NCI-H446 treated with DMSO at 0.1 percent for 48 hours (cell line): ENCODE results near the gene RIMOC1.

Experiments
- DNase-seq: peaks from one replicate; lab custom pipeline; 2025; lab: John Stamatoyannopoulos, UW

Gene RIMOC1, protein sequence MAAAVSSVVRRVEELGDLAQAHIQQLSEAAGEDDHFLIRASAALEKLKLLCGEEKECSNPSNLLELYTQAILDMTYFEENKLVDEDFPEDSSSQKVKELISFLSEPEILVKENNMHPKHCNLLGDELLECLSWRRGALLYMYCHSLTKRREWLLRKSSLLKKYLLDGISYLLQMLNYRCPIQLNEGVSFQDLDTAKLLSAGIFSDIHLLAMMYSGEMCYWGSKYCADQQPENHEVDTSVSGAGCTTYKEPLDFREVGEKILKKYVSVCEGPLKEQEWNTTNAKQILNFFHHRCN

DNA sequence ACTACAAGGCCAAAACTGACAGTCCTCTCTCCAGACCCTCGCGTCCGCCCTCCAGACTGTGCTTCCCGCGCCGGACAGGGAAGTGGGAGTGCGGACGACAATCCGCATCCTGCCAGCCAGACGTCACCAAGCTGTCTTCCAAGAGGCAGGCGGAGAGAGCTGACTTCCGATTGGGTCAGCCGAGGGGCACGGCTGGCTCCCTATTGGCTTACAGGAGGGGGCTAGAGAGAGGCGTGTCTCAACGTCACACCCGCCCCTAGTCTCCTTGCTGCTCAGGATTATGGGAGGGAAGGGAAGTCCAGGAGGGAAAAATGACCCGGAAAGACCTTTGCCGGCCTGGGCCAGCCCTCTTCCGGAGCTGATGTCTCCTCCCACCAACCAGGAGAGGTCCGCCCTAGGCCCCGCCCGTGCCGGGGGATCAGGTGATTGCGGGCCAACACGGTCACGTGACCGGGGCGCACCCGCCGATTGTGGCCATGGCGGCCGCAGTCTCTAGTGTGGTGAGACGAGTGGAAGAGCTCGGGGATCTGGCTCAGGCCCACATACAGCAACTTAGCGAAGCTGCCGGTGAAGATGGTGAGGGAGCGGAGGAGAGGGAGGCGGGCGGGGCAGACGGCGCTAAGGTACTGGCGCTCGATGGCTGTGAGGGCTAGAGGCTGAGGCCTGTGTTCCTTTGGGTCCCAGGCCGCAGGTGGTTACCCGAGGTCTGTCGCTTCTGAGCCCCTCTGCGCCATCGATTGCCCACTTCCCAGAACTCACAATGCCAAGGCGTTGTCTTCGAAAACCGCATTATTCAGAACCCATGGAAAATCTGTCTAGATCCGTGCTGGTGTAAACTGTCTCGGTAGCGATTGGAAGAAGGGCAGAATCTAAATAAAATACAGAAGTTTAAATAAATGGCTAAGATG, at the start of gene RIMOC1:
TSS of gene RIMOC1 (plus strand) at position 453 of the 908 bp plus-strand sequence. CDS start at position 477, 24 bp downstream.
- peak; percentile 100 for DNase-seq

DNA sequence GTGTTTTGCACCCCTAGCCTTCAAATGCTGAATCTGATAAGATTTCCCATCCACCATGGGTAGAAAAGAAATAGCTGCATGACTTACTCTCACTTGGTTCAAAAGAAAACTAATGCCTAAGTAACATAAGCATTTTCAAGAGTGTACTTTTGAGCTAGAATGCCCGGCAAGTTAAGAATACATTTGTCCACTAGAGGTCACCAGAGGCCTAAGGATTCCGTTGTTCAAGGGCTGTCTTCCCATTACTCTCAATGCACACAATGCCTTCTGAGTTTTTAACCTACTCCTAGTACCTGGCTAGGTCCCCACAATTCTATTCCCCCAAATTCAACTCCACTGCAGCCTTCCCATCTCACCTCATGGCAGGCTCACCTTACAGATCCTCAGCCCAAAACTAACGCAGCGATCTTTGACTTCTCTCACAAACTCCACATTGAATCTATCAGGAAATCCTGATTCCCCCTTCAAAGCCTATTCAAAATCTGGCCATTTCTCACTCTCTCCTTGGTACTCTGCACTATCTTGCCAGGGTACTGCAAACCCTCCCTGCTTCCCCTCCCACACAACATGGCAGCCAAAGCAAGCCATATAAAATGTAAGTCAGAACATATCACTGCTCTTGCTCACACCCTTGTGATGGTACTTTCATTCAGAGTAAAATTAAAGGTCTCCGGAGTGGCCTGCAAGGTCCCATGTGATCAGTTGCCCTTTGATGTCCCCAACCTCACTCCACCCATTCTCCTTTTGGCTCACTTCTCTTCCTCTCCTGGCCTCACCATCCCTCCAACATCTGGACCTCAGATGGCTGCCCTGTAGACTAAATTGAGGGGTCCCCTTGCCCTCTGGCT, 47.3 kb upstream of the RIMOC1 start:
- DNase-seq, result peak; percentile 65

DNA sequence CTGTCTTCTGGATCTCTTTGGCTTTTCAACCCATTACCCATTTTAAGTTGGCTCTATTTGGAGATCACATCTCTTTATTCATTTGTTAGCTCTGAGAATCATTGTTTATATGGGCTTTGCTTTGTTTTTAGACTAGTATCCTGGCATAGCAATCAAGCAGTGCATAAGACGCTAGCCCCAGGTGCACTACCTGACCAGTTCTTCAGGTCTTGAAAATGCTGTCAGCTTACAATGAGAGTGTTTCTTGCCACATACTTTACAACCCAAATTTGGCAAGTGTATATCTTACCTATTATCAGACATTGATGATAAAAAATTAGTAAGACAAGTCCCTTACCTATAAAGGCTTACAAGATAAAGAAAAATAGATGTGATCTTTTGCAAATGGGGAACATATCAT, 46.2 kb upstream of the RIMOC1 start:
- DNase-seq, result no peak

DNA sequence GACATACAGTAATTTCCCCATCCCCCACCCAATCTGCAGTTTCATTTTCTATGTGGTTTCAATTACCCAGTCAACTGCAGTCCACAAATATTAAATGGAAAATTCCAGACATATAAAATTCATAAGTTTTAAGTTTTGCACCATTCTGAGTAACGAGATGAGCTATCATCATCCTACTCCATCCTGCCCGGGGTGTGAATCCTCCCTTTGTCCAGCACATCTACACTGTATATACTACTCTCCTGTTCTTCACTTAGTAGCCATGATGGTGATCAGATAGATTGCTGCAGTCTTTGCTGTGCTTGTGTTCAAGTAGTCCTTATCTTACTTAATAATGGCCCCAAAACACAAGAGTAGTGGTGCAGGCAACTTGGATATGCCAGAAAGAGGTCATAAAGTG, 45.3 kb upstream of the RIMOC1 start:
- no peak for DNase-seq

DNA sequence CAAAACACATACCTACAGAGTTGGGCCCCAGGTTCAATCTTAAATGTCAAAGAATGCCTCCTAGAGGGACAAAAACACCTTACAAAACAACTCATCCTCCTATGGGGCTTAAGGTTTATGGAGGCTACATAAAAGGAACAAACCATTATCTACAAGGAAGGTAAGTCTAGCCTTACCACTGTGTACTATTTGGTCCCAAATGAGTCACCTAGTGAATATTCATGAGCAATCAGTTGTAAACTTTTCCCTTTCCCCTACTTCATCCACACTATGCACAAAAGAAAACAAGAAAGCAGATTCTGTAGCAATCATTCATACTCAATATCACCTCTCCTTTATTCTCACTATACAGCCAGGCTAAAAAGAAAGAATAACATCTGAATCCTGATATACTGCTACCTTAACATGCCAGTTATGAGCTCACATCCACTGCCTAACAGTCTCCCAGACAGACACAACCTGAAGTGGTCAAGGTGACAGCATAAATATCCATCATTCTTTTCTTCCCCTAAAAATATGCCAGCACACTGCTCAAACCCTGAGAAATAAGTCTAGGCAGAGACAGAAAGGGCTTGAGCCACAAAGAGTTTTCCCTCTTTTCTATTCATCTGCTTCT, 40.2 kb upstream of the RIMOC1 start:
- DNase-seq, result no peak

DNA sequence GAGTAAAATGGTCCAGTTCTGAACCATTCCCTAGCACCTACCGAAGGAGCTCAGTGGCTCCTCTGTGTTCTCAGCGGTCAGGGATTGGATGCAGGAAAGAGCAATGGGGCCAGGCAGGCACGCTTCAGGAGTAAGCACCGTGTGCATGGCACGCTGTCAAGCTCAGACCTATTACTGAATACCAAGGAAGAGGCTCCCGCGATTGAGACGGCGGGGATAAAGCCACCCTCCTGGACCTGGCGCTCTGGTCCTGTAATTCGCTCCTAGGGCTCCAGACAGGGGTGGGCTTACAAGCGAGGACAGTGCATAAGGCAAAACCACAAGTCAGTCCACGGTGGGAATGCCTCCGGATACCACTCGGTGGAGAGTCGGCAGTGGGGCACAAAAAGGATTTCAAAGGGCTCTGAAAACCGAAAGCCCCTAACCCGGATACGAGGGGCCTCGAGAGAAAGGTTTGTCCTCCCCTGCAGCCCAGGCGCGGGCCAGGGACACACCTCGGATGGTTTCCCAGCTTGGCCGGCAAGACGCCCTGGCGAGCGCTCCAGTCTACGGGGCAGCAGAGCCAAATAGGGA, 34.9 kb upstream of the RIMOC1 start:
- no peak for DNase-seq

DNA sequence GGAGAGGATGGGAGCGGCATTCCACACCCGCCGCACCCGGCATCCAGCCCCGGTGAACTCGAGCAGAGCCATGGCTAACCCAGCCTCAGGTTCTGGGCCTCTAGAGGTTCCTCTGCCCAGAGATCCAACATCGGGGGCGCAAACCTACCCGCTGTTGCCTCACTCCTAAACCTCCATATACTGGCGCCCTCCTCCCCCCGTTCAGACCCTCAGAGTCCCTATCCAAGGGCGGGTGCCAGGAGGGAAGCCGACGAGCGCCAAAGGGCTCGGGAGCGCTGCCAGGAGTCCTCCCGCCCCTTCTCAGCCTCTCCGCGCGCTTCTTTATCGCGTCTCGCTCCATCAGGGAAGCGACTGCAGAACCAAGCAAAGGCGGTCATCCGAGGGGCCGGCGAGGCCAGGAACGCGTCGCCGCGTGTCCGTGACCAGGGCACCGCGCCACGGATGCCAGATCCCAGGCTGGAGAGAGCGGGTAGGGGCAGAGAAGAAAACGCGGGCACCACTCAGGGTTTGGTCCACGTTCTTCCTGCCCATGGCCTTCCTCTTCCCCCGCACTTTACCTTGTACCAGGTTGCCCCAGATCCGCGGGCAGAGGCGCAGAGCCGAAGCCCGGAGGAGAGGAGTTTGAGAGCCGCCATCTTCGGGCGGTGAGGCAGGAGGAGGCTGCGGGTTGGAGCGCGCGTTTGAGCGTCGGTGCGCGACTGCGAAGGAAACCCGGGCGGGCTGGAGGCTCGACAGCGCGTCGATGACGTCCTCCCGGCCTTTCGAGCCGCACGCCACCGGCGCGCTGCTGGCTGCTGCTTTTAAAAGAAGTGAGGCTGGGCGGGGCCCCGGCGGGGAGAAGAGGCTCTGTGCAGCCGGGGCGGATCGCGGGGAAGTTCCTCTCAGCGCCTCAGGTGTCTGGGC, 34.2 kb upstream of the RIMOC1 start, which contains the start of gene OXCT1:
TSS of gene OXCT1 (minus strand) at position 702 of the 903 bp plus-strand sequence. CDS start at position 635, 67 bp downstream.
- peak; percentile 83 for DNase-seq

DNA sequence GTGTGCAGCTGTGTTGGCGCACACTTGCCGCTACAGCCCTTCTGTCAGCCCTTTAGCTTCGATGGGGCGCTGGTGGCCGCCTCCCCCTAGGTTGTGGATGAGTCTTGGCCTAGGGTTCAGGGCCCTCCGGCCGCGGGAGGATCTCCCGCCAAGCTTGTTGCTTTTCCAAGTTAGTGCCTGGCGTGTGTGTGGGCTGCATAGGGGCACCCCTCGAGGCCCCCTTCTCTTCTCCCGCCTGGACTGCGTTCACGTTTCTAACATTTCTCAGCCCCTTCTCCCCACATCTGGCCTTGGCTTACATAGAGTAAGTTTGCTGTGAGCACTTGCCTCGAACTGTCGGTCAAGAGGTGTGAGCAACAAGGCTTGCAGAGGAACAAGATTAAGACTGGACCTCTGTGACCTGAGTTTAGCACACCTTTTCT, 33.5 kb upstream of the RIMOC1 start:
- DNase-seq, result no peak

DNA sequence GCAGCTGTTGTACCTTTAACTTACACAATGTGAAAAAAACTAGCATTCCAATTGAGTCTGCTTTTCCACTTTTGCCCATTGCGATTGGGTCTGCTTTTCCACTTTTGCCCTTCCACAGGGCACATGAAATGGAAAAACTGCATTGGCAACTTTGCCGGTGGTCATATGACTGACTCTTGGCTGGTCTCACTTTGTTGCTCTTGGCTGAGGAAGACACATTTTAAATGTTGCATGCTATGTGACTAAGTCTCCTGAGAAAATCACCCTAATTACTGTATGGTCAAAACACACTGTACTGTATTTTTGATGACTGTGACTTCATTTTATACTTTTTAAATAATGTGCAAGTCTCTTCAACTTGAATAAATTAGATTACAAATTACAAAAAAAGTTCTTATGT, 32.3 kb upstream of the RIMOC1 start:
- peak; percentile 69 for DNase-seq

DNA sequence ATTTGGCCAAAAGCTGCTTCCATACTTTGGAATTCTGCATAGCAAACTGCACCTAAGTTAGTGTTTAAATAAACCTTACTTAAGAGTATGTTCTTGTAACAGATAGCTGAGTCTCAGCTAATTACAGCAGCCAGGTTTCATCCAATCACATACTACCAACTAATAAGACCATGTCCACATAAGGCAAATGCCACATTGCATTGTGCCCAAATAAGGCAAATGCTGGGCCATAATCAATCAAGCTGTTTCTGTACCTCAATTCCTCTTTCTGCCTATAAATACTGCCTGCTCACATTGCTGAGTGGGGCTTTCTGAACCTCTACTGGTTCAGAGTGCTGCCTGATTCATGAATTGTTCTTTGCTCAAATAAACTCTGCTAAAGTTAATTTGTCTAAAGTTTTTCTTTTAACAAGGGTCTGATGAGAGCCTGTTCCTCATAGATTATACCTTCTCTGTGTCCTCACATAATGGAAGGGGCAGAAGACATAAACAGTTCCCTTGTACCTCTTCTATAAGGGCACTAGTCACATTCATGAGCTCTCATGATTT, 29.6 kb upstream of the RIMOC1 start:
- no peak for DNase-seq

DNA sequence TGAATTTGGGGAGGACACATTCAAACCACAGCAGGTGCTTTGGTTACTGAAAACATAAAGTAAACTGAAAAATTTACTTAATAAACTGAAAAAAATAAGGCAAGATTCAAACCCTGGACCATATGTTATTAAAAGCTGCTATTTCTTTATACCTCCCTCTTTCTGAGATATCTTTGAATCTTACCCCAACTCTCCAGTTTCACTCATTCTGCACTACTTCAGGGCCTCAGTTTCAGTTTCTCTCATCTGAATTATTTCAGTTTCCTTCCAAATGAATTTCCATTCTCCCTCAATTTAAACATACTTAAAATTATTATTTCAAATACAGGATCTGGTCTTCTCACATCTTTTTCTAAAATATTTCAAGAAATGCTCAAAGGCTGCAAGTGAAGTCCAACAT, 29.0 kb upstream of the RIMOC1 start:
- no peak for DNase-seq

DNA sequence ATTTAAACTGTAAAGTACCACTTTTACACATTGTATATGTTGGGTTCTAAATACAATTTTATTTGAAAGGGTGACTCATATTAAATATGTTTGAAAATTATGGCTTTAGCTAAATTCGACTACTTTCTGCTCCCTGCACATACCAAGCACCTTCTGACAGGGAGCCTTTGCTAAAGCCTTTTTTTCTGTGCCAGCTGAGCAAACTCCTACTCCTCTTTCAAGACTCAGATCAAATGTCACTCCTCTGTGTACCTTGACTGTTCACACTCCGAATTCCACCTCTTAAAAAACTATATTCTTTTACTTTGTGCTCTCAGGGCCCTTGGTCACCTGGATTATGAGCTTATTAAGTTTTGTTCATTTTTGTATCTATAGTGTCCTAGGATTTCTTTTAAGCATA, 27.5 kb upstream of the RIMOC1 start:
- no peak for DNase-seq

DNA sequence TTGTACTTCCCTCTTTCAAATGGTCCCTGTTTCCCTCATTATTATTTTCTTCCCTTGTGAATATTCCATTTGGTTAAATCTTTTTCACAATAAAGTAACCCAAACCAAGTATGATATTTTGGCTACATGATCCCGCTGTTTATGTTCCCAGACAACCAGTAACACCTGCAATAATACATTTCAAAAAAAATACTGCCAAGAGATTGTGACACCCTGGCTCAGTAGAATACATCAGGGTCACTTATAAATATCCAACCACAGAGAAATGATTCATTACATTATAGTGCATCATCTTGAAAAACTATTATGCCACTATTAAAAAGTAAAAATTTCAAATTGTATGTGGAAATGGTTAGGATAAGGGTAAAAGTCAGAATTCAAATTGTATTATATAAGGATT, 26.7 kb upstream of the RIMOC1 start:
- no peak for DNase-seq

DNA sequence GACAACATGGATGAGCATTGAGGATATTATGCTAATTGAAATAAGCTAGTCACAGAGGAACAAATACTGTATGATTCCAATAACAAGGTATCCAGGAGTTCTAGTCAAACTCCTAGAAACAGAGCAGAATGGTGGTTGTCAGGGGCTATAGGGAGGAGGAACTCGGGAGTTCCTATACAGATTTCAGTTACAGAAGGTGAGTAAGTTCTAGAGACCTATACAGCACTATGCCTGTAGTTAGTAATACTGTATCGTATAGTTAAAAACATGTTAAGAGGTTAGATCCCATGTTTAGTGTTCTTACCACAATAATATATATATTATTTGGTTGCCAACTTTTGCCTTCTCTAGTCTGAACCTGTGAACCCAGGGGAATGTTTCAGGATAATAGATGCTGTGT, 26.0 kb upstream of the RIMOC1 start:
- DNase-seq, result no peak

DNA sequence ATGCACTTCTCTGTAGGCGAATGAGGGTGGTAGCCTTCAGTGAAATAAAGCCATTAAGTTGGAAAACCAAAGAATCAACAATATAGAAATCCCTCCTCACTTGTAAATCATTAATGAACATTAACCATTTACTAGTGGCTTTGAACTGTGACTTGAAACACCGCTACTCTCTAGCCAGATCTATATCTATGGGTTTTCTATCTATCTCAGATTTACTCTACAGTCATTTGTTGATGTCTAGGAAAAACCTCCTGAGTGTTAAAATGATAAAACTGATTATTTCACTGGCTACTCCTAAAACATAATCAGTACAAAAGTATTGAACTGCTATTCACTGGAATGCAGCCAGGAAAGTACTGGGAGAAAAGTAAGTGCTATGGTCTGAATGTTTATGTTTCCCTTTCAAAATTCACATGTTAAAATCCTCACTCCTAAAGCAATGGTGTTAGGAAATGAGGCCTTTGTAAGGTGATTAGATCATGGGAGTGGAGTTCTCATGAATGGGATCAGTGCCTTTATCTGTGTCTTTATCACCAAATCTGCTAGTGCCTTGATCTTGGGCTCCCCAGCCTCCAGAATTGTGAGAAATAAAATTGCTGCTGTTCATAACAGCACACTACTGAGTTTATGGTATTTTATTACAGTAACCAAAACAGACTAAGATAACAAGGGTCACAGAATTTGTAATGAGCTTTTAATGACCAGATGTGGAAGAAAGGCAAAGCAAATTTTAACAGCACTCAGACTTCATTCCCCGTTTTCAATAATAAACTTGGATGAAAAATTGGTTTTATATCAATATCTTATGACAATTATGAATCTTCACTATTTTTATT, 25.3 kb upstream of the RIMOC1 start:
- no peak for DNase-seq

DNA sequence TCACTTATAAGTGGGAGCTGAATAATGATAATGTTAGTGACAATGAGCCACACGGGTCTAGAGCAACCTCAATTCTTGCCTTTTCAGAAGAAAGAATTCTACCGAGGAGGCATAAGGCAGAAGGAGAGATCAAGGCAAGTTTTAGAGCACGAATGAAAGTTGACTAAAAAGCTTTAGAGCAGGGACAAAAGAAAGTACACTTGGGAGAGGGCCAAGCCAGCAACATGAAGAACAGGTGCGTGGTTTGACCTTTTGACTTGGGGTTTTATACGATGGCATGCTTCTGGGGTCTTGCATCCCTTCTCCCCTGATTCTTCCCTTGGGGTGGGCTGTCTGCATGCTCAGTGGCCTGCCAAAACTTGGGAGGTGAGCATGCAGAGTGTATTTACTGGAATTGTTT, 21.4 kb upstream of the RIMOC1 start:
- DNase-seq, result no peak

DNA sequence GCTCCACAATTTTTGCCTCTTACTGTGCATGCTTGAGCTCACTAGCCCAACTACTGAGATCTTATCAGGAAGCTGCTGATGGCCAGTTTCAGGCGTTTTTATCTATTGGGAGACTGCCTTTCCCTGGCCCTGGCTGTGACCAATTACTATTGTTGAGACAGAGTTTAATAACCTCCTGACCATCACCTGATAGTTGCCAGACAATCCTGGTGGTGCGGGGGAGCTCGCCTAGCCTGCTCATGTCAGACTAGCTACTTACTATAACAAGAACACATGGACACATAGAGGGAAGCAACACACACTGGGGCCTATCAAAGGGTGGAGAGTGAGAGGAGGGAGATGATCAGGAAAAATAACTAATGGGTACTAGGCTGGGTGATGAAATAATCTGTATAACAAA, 20.9 kb upstream of the RIMOC1 start:
- DNase-seq, result no peak

DNA sequence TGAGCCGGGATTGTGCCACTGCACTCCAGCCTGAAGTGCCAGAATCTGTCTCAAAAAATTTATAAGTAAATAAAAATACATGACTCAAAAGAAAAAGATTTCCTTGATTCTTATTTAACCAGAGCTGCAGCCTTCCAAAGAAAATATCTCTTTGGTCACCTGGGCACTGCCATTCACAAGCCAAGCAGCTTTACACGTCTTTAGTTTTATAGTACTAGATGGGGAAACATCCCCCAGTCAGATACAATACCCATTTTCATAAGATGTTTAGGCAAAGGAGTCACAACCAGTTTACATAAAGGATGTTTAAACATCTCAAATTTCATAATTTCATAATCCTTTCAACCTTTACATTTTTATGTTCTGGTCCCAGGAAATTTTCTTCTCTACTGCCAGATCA, 20.2 kb upstream of the RIMOC1 start:
- DNase-seq, result no peak

DNA sequence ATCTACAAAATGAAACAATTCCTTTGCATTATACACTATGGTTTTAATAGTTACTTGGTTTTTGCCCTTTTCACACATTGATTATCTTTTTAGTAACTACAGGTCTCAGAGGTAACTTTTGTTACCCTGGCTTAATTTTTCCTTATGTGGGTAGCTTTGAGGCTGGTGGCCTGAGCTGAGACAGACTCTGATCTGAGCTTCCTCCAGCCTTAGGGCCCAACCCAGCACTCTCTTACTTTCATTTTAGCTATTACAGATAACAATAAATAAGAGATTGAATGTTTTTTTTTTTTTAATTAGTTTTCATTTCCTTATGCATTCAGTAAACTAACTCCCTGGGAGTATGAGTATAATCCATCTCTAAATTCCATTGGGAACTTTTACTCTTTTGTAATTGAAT, 18.9 kb upstream of the RIMOC1 start:
- no peak for DNase-seq
